Measurements from ENCODE around the gene CFD.

DNA sequence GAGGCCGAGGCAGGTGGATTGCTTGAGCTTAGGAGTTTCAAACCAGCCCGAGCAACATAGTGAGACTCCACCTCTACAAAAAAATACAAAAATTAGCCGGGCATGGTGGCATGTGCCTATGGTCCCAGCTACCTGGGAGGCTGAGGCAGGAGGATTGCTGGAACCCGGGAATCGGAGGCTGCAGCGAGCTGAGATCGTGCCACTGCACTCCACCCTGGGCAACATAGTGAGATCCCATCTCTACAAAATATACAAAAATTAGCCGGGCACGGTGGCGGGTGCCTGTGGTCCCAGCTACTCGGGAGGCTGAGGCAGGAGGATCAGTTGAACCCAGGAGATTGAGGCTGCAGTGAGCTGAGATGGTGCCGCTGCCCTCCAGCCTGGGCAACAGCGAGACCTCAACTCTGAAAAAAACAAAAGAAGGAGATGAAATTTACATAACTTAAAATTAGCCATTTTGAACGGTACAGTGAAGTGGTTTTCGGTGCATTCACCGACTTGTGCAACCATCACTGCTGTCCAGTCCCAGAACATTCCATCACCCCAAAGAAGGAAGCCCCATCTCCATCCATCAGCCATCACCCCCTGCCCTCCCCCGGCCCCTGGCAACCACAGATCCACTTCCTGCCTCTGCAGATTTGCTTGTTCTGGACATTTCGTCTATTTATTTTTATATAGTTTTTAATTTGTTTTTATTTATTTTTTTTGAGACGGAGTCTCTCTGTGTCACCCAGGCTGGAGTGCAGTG, 33.4 kb upstream of the CFD start:
- TF ChIP-seq YY1 (IDR thresholded peaks at IDR 0.05): no peak
- TF ChIP-seq, protein P1, sequence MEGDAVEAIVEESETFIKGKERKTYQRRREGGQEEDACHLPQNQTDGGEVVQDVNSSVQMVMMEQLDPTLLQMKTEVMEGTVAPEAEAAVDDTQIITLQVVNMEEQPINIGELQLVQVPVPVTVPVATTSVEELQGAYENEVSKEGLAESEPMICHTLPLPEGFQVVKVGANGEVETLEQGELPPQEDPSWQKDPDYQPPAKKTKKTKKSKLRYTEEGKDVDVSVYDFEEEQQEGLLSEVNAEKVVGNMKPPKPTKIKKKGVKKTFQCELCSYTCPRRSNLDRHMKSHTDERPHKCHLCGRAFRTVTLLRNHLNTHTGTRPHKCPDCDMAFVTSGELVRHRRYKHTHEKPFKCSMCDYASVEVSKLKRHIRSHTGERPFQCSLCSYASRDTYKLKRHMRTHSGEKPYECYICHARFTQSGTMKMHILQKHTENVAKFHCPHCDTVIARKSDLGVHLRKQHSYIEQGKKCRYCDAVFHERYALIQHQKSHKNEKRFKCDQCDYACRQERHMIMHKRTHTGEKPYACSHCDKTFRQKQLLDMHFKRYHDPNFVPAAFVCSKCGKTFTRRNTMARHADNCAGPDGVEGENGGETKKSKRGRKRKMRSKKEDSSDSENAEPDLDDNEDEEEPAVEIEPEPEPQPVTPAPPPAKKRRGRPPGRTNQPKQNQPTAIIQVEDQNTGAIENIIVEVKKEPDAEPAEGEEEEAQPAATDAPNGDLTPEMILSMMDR (IDR thresholded peaks at IDR 0.05; ENCODE audit: low read depth, low read length, missing input control): no peak
- TF ChIP-seq, protein P2, sequence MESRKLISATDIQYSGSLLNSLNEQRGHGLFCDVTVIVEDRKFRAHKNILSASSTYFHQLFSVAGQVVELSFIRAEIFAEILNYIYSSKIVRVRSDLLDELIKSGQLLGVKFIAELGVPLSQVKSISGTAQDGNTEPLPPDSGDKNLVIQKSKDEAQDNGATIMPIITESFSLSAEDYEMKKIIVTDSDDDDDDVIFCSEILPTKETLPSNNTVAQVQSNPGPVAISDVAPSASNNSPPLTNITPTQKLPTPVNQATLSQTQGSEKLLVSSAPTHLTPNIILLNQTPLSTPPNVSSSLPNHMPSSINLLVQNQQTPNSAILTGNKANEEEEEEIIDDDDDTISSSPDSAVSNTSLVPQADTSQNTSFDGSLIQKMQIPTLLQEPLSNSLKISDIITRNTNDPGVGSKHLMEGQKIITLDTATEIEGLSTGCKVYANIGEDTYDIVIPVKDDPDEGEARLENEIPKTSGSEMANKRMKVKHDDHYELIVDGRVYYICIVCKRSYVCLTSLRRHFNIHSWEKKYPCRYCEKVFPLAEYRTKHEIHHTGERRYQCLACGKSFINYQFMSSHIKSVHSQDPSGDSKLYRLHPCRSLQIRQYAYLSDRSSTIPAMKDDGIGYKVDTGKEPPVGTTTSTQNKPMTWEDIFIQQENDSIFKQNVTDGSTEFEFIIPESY (IDR thresholded peaks at IDR 0.05): no peak
- no peak for TF ChIP-seq FOXA1 (IDR thresholded peaks at IDR 0.05)
- TF ChIP-seq TAF1 (conservative IDR thresholded peaks at IDR 0.05): no peak
